Stimulated activated CD8-positive, alpha-beta memory T cell treated with anti-CD3 and anti-CD28 coated beads, Interleukin-7, amount 100 ng/mL, for 24 hours (primary cell): Measurements from ENCODE around the gene SLC38A2.

Experiments used
- DNase-seq: peaks from one replicate; pipeline ENCODE4 v3.0.0-alpha.2; 2020; ENCODE audit warnings: low read depth

The SLC38A2 gene

GRCh38 chr12:46374310-46374709 is 1.7 kb upstream of the SLC38A2 start:
- DNase-seq, result no peak

GRCh38 chr12:46373301-46374296 is 1.0 kb upstream of the SLC38A2 start:
- DNase-seq, result no peak

- no peak for DNase-seq
These were observed 642 bp downstream of the SLC38A2 start for GRCh38 chr12:46371718-46372543.

- DNase-seq, result peak; percentile 85
These were observed 1.5 kb downstream of the SLC38A2 start for GRCh38 chr12:46370792-46371717.

GRCh38 chr12:46370380-46370734 is 2.2 kb downstream of the SLC38A2 start:
- DNase-seq, result no peak

- no peak for DNase-seq
These were observed 2.8 kb downstream of the SLC38A2 start for GRCh38 chr12:46369474-46370379.

- DNase-seq, result no peak
These were observed 3.5 kb downstream of the SLC38A2 start for GRCh38 chr12:46369095-46369473.

- DNase-seq, result no peak
These were observed 3.9 kb downstream of the SLC38A2 start for GRCh38 chr12:46368684-46369083.

GRCh38 chr12:46368138-46368537 is 4.4 kb downstream of the SLC38A2 start:
- DNase-seq, result no peak

- DNase-seq, result no peak
These were observed 5.1 kb downstream of the SLC38A2 start for GRCh38 chr12:46367351-46368029.

- no peak for DNase-seq
These were observed 5.8 kb downstream of the SLC38A2 start for GRCh38 chr12:46366771-46367170.

GRCh38 chr12:46365951-46366379 is 6.6 kb downstream of the SLC38A2 start:
- no peak for DNase-seq

- DNase-seq, result no peak
These were observed 7.6 kb downstream of the SLC38A2 start for GRCh38 chr12:46364777-46365580.

GRCh38 chr12:46364300-46364696 is 8.3 kb downstream of the SLC38A2 start:
- DNase-seq, result no peak

- DNase-seq, result no peak
These were observed 8.8 kb downstream of the SLC38A2 start for GRCh38 chr12:46363582-46364299.

- no peak for DNase-seq
These were observed 9.5 kb downstream of the SLC38A2 start for GRCh38 chr12:46362895-46363581.

- no peak for DNase-seq
These were observed 10.9 kb downstream of the SLC38A2 start for GRCh38 chr12:46361667-46362034.
